ENCODE results near the gene HEG1. TPM values are rescaled to one million over a fixed set of nuclear protein-coding genes. Genes with fewer than 3 reads are reported as not detected.

The HEG1 gene
- total RNA-seq, 2 experiments from 2014 or later = 5.9 to 6.4 TPM

GRCh38 chr3:125025642-125026041 is 30.2 kb downstream of the HEG1 start:
- DNase-seq = no peak
- no peaks in the 10 kb centered on the region for H3K9me3 Mint-ChIP-seq (ENCODE audit: low read depth)
- peaks cover 27% of the 10 kb centered on the region for H3K36me3 Mint-ChIP-seq (ENCODE audit: low read depth)
- H3K4me3 Mint-ChIP-seq = no peak overlapping the region
- H3K4me1 Mint-ChIP-seq = peaks cover 28% of the 10 kb centered on the region
- intact Hi-C loops (cut with DNase I, micrococcal nuclease) = no loop called here
- ChIA-PET POLR2A (no interaction called here), CTCF (interaction anchor here (0.5 to 1.0 kb wide), 3 partner anchors 9 to 455 kb away, joined by 3 to 4 read pairs (median 4); no protein-coding TSS in a partner anchor)
- H3K27ac Mint-ChIP-seq = no peak overlapping the region
- ATAC-seq = no peak
- H3K27me3 Mint-ChIP-seq = no peaks in the 10 kb centered on the region

GRCh38 chr3:125024817-125025216 is 31.0 kb downstream of the HEG1 start:
- POLR2A ChIA-PET = interaction anchor here (0.5 to 0.6 kb wide), 2 partner anchors 14 to 83 kb away, joined by 3 read pairs; no protein-coding TSS in a partner anchor
- Mint-ChIP-seq H3K27ac (no peak overlapping the region), H3K4me3 (no peak overlapping the region), H3K9me3 (ENCODE audit: low read depth) (no peaks in the 10 kb centered on the region), H3K36me3 (ENCODE audit: low read depth) (peaks cover 27% of the 10 kb centered on the region), H3K27me3 (no peaks in the 10 kb centered on the region), H3K4me1 (peaks cover 28% of the 10 kb centered on the region)
- intact Hi-C loops (cut with DNase I, micrococcal nuclease) = no loop called here
- no peak for DNase-seq
- CTCF ChIA-PET = interaction anchor here (0.6 to 0.8 kb wide), 2 partner anchors 11 to 454 kb away, joined by 3 to 4 read pairs; no protein-coding TSS in a partner anchor
- no peak for ATAC-seq

GRCh38 chr3:125023833-125024555 is 31.8 kb downstream of the HEG1 start:
- Mint-ChIP-seq H3K27ac (no peak overlapping the region), H3K4me3 (no peak overlapping the region), H3K27me3 (no peaks in the 10 kb centered on the region), H3K36me3 (ENCODE audit: low read depth) (peaks cover 34% of the 10 kb centered on the region), H3K4me1 (peaks cover 28% of the 10 kb centered on the region), H3K9me3 (ENCODE audit: low read depth) (no peaks in the 10 kb centered on the region)
- ATAC-seq = no peak
- no peak for DNase-seq
- POLR2A ChIA-PET = interaction anchor here (0.5 kb wide), 1 partner anchor 84 kb away, joined by 3 read pairs; no protein-coding TSS in a partner anchor
- intact Hi-C loops (cut with DNase I, micrococcal nuclease) = no loop called here
- CTCF ChIA-PET = interaction anchor here (0.8 to 0.9 kb wide), 2 partner anchors 8 to 29 kb away, joined by 3 read pairs; no protein-coding TSS in a partner anchor

GRCh38 chr3:125022206-125022605 is 33.6 kb downstream of the HEG1 start:
- Mint-ChIP-seq H3K4me1 (peaks cover 28% of the 10 kb centered on the region), H3K36me3 (ENCODE audit: low read depth) (peaks cover 30% of the 10 kb centered on the region), H3K27me3 (no peaks in the 10 kb centered on the region), H3K9me3 (ENCODE audit: low read depth) (no peaks in the 10 kb centered on the region), H3K27ac (no peak overlapping the region), H3K4me3 (no peak overlapping the region)
- CTCF ChIA-PET = interaction anchor here (0.8 kb wide), 1 partner anchor 50 kb away, joined by 3 read pairs; no protein-coding TSS in a partner anchor
- no peak for ATAC-seq
- DNase-seq = no peak
- intact Hi-C loops (cut with DNase I, micrococcal nuclease) = no loop called here
- POLR2A ChIA-PET = no interaction called here

- Mint-ChIP-seq H3K27ac (no peak overlapping the region), H3K4me3 (no peak overlapping the region), H3K9me3 (ENCODE audit: low read depth) (no peaks in the 10 kb centered on the region), H3K4me1 (peaks cover 19% of the 10 kb centered on the region), H3K27me3 (no peaks in the 10 kb centered on the region), H3K36me3 (ENCODE audit: low read depth) (peaks cover 18% of the 10 kb centered on the region)
- CTCF ChIA-PET = no interaction called here
- no peak for DNase-seq
- intact Hi-C loops (cut with DNase I, micrococcal nuclease) = no loop called here
- POLR2A ChIA-PET = no interaction called here
- no peak for ATAC-seq
Observed at GRCh38 chr3:125019271-125019670, 36.5 kb downstream of the HEG1 start.

- Mint-ChIP-seq H3K9me3 (ENCODE audit: low read depth) (no peaks in the 10 kb centered on the region), H3K36me3 (ENCODE audit: low read depth) (peaks cover 29% of the 10 kb centered on the region), H3K4me1 (peaks cover 6% of the 10 kb centered on the region), H3K4me3 (no peak overlapping the region), H3K27ac (no peak overlapping the region), H3K27me3 (no peaks in the 10 kb centered on the region)
- DNase-seq (no peak), ATAC-seq (no peak)
- intact Hi-C loops (cut with DNase I, micrococcal nuclease) = no loop called here
- ChIA-PET POLR2A (interaction anchor here (0.6 kb wide), 1 partner anchor 453 kb away, joined by 3 read pairs; no protein-coding TSS in a partner anchor), CTCF (interaction anchor here (1.0 kb wide), 1 partner anchor 21 kb away, joined by 3 read pairs; no protein-coding TSS in a partner anchor)
Observed at GRCh38 chr3:125017406-125017805, 38.4 kb downstream of the HEG1 start.

GRCh38 chr3:125014570-125015179 is 41.1 kb downstream of the HEG1 start:
- ATAC-seq (no peak), DNase-seq (no peak)
- no peak overlapping the region for H3K4me3 Mint-ChIP-seq
- no peaks in the 10 kb centered on the region for H3K9me3 Mint-ChIP-seq (ENCODE audit: low read depth)
- POLR2A ChIA-PET = no interaction called here
- peaks cover 42% of the 10 kb centered on the region for H3K36me3 Mint-ChIP-seq (ENCODE audit: low read depth)
- H3K4me1 Mint-ChIP-seq = peaks cover 16% of the 10 kb centered on the region
- H3K27me3 Mint-ChIP-seq = no peaks in the 10 kb centered on the region
- CTCF ChIA-PET = no interaction called here
- intact Hi-C loops (cut with DNase I, micrococcal nuclease) = no loop called here
- H3K27ac Mint-ChIP-seq = no peak overlapping the region

- CTCF ChIA-PET = no interaction called here
- no peak overlapping the region for H3K4me3 Mint-ChIP-seq
- intact Hi-C loops (cut with DNase I, micrococcal nuclease) = no loop called here
- H3K4me1 Mint-ChIP-seq = peaks cover 16% of the 10 kb centered on the region
- peak; percentile 74 for ATAC-seq
- H3K27me3 Mint-ChIP-seq = no peaks in the 10 kb centered on the region
- H3K27ac Mint-ChIP-seq = no peak overlapping the region
- H3K9me3 Mint-ChIP-seq (ENCODE audit: low read depth) = no peaks in the 10 kb centered on the region
- H3K36me3 Mint-ChIP-seq (ENCODE audit: low read depth) = peaks cover 31% of the 10 kb centered on the region
- no peak for DNase-seq
- POLR2A ChIA-PET = no interaction called here
Observed at GRCh38 chr3:125013095-125013494, 42.7 kb downstream of the HEG1 start.

- no peak for DNase-seq
- intact Hi-C loops (cut with DNase I, micrococcal nuclease) = no loop called here
- no peak overlapping the region for H3K27ac Mint-ChIP-seq
- H3K27me3 Mint-ChIP-seq = no peaks in the 10 kb centered on the region
- no peak for ATAC-seq
- H3K36me3 Mint-ChIP-seq (ENCODE audit: low read depth) = peaks cover 32% of the 10 kb centered on the region
- H3K4me1 Mint-ChIP-seq = peaks cover 16% of the 10 kb centered on the region
- H3K4me3 Mint-ChIP-seq = no peak overlapping the region
- H3K9me3 Mint-ChIP-seq (ENCODE audit: low read depth) = no peaks in the 10 kb centered on the region
- POLR2A ChIA-PET = interaction anchor here (0.6 kb wide), 1 partner anchor 403 kb away, joined by 3 read pairs; no protein-coding TSS in a partner anchor
- CTCF ChIA-PET = interaction anchor here (0.9 to 1.0 kb wide), 3 partner anchors 14 to 512 kb away, joined by 3 read pairs; no protein-coding TSS in a partner anchor
Observed at GRCh38 chr3:125011941-125012340, 43.9 kb downstream of the HEG1 start.

- DNase-seq (no peak), ATAC-seq (no peak)
- intact Hi-C loops (cut with DNase I, micrococcal nuclease) = no loop called here
- CTCF ChIA-PET = no interaction called here
- POLR2A ChIA-PET = interaction anchor here (0.7 kb wide), 1 partner anchor 15 kb away, joined by 3 read pairs; no protein-coding TSS in a partner anchor
- Mint-ChIP-seq H3K36me3 (ENCODE audit: low read depth) (peaks cover 34% of the 10 kb centered on the region), H3K27ac (no peak overlapping the region), H3K4me1 (peaks cover 16% of the 10 kb centered on the region), H3K9me3 (ENCODE audit: low read depth) (no peaks in the 10 kb centered on the region), H3K27me3 (no peaks in the 10 kb centered on the region), H3K4me3 (no peak overlapping the region)
Observed at GRCh38 chr3:125010393-125010792, 45.4 kb downstream of the HEG1 start.

- no peaks in the 10 kb centered on the region for H3K27me3 Mint-ChIP-seq
- peaks cover 22% of the 10 kb centered on the region for H3K4me1 Mint-ChIP-seq
- H3K36me3 Mint-ChIP-seq (ENCODE audit: low read depth) = peaks cover 36% of the 10 kb centered on the region
- no peak overlapping the region for H3K4me3 Mint-ChIP-seq
- ChIA-PET CTCF (interaction anchor here (0.8 to 1.2 kb wide), 2 partner anchors 9 to 426 kb away, joined by 3 read pairs; no protein-coding TSS in a partner anchor), POLR2A (no interaction called here)
- intact Hi-C loops (cut with DNase I, micrococcal nuclease) = no loop called here
- ATAC-seq (no peak), DNase-seq (no peak)
- H3K27ac Mint-ChIP-seq = no peak overlapping the region
- no peaks in the 10 kb centered on the region for H3K9me3 Mint-ChIP-seq (ENCODE audit: low read depth)
Observed at GRCh38 chr3:125008766-125009165, 47.0 kb downstream of the HEG1 start.
